HepG2 (cell line): ENCODE results near the gene LHX5. TPM values are rescaled to one million over a fixed set of nuclear protein-coding genes. Genes with fewer than 3 reads are reported as not detected.

Experiments
- AHR ChIP-seq: IDR thresholded peaks from 2 replicates; pipeline ENCODE4 v1.6.1; 2018; ENCODE audit warnings: missing genetic modification reagents, missing compliant biosample characterization
- EHMT2 ChIP-seq: fragments of 200-600 bp; sonication (generic); IDR thresholded peaks from 2 replicates; pipeline ENCODE4 v1.7.0; 2017; ENCODE audit warnings: antibody characterized with exemption, low read depth, low read length, borderline replicate concordance
- ELF3 ChIP-seq: IDR thresholded peaks from 2 replicates; pipeline ENCODE4 v1.6.1; 2016; ENCODE audit warnings: missing genetic modification reagents, missing compliant biosample characterization
- GTF2F1 ChIP-seq: fragments of 150-350 bp; IDR thresholded peaks from 2 replicates; pipeline ENCODE4 v1.6.1; 2014; ENCODE audit warnings: low read length
- GTF3A ChIP-seq: sonication (generic); formaldehyde crosslinking; conservative IDR thresholded peaks from 2 replicates; pipeline ENCODE4 v1.4.0; 2020; ENCODE audit warnings: mild to moderate bottlenecking, missing genetic modification reagents
- HOXA5 ChIP-seq: sonication (generic); formaldehyde crosslinking; IDR thresholded peaks from 2 replicates; pipeline ENCODE4 v1.4.0; 2020; ENCODE audit warnings: missing genetic modification reagents
- KLF9 ChIP-seq: IDR thresholded peaks from 2 replicates; pipeline ENCODE4 v1.6.1; 2016; ENCODE audit warnings: low read depth
- NFIB ChIP-seq: sonication (generic); formaldehyde crosslinking; IDR thresholded peaks from 2 replicates; pipeline ENCODE4 v1.9.0; 2021; ENCODE audit warnings: missing genetic modification reagents, mild to moderate bottlenecking, borderline replicate concordance
- PATZ1 ChIP-seq: sonication (generic); formaldehyde crosslinking; IDR thresholded peaks from 2 replicates; pipeline ENCODE4 v1.4.0; 2020; ENCODE audit warnings: missing genetic modification reagents
- PTBP1 ChIP-seq: fragments of 200-400 bp; formaldehyde crosslinking; IDR thresholded peaks from 2 replicates; pipeline ENCODE4 v1.6.1; 2018; ENCODE audit warnings: low read length, low read depth; ENCODE audit not compliant: poor library complexity, severe bottlenecking
- RFXAP ChIP-seq: sonication (generic); formaldehyde crosslinking; IDR thresholded peaks from 2 replicates; pipeline ENCODE4 v1.4.0; 2020; ENCODE audit warnings: missing genetic modification reagents, borderline replicate concordance
- SALL2 ChIP-seq: sonication (generic); formaldehyde crosslinking; IDR thresholded peaks from 2 replicates; pipeline ENCODE4 v1.8.1; 2023; ENCODE audit warnings: mild to moderate bottlenecking, missing genetic modification reagents, inconsistent platforms
- TSC22D2 ChIP-seq: sonication (generic); formaldehyde crosslinking; IDR thresholded peaks from 2 replicates; pipeline ENCODE4 v1.5.1; 2020; ENCODE audit warnings: missing genetic modification reagents, mild to moderate bottlenecking, borderline replicate concordance
- XRCC5 ChIP-seq: fragments of 200-400 bp; formaldehyde crosslinking; optimal IDR thresholded peaks from 2 replicates; pipeline ENCODE3; 2017; ENCODE audit warnings: mild to moderate bottlenecking, low read length
- YEATS4 ChIP-seq: sonication (generic); formaldehyde crosslinking; IDR thresholded peaks from 2 replicates; pipeline ENCODE4 v1.4.0; 2020; ENCODE audit warnings: missing genetic modification reagents, borderline replicate concordance
- ZNF354B ChIP-seq: sonication (generic); formaldehyde crosslinking; IDR thresholded peaks from 2 replicates; pipeline ENCODE4 v1.8.0; 2022; ENCODE audit warnings: mild to moderate bottlenecking, missing genetic modification reagents
- ZNF367 ChIP-seq: sonication (generic); formaldehyde crosslinking; IDR thresholded peaks from 2 replicates; pipeline ENCODE4 v1.4.0; 2020; ENCODE audit warnings: missing genetic modification reagents, borderline replicate concordance
- ZNF639 ChIP-seq: conservative IDR thresholded peaks from 2 replicates; pipeline ENCODE4 v1.6.1; 2018; ENCODE audit warnings: missing genetic modification reagents
- ZNF672 ChIP-seq: sonication (generic); formaldehyde crosslinking; IDR thresholded peaks from 2 replicates; pipeline ENCODE4 v1.8.1; 2022; ENCODE audit warnings: missing genetic modification reagents
- ZSCAN12 ChIP-seq: sonication (generic); formaldehyde crosslinking; IDR thresholded peaks from 2 replicates; pipeline ENCODE4 v1.9.0; 2021; ENCODE audit warnings: mild to moderate bottlenecking, missing genetic modification reagents
- polyA plus RNA-seq, 8 experiments: library from polyadenylated mRNA; depleted of rRNA in 3 of 8; stranded (reverse) in 7 of 8; unstranded in 1 of 8; fragments of >200 nt; fragmentation: Illumina TruSeq in 4 of 8; extraction: Trizol in 4 of 8; gene quantifications; 2 replicates each; pipeline versions ENCODE4 v1.2.1 to v1.2.3, GENCODE V29; 2011 to 2016; ENCODE audit warnings: low read depth in 4 of 8, missing spikeins in 1 of 8, mixed read lengths in 1 of 8; ENCODE audit not compliant: insufficient read depth in 1 of 8
- total RNA-seq, 5 experiments: library from RNA; depleted of rRNA; stranded (reverse); fragments of >200 nt; fragmentation: Illumina TruSeq; extraction: Trizol; gene quantifications; 2 replicates each; pipeline ENCODE4 v1.2.3, GENCODE V29; 2016; ENCODE audit warnings: low read depth in 1 of 5
- TF ChIP-seq, protein P1 (sequence below): sonication (generic); formaldehyde crosslinking; IDR thresholded peaks from 2 replicates; pipeline ENCODE4 v1.5.1; 2020; ENCODE audit warnings: mild to moderate bottlenecking, missing genetic modification reagents, moderate library complexity
- TF ChIP-seq, protein P2 (sequence below): sonication (generic); formaldehyde crosslinking; IDR thresholded peaks from 2 replicates; pipeline ENCODE4 v1.4.0; 2020; ENCODE audit warnings: missing genetic modification reagents

Gene LHX5
- total and polyA plus RNA-seq, 2 of the 13 experiments (the other 11 are each of a cell fraction or from before 2014, with no cell fraction given) = not detected

- no peak; the same call in 1 of the 2 replicates for TF ChIP-seq ZNF672 (CRISPR knock-in tag)
- TF ChIP-seq KLF9 (CRISPR knock-in tag) = no peak
- TF ChIP-seq ZSCAN12 (CRISPR knock-in tag) = no peak
- TF ChIP-seq GTF2F1 = no peak
- TF ChIP-seq ZNF639 (CRISPR knock-in tag) = no peak
- TF ChIP-seq SALL2 = peak; percentile 40; the same call in 1 of the 2 replicates
- TF ChIP-seq PATZ1 (CRISPR knock-in tag) = peak; percentile 52
- TF ChIP-seq HOXA5 (CRISPR knock-in tag) = 0 out of 2 replicates have a peak, but pooled peaks have one; percentile 30
- TF ChIP-seq XRCC5 = no peak
- no peak for TF ChIP-seq ELF3 (CRISPR knock-in tag)
- TF ChIP-seq NFIB (CRISPR knock-in tag) = no peak
- no peak for TF ChIP-seq ZNF354B (CRISPR knock-in tag)
- TF ChIP-seq, protein P1, sequence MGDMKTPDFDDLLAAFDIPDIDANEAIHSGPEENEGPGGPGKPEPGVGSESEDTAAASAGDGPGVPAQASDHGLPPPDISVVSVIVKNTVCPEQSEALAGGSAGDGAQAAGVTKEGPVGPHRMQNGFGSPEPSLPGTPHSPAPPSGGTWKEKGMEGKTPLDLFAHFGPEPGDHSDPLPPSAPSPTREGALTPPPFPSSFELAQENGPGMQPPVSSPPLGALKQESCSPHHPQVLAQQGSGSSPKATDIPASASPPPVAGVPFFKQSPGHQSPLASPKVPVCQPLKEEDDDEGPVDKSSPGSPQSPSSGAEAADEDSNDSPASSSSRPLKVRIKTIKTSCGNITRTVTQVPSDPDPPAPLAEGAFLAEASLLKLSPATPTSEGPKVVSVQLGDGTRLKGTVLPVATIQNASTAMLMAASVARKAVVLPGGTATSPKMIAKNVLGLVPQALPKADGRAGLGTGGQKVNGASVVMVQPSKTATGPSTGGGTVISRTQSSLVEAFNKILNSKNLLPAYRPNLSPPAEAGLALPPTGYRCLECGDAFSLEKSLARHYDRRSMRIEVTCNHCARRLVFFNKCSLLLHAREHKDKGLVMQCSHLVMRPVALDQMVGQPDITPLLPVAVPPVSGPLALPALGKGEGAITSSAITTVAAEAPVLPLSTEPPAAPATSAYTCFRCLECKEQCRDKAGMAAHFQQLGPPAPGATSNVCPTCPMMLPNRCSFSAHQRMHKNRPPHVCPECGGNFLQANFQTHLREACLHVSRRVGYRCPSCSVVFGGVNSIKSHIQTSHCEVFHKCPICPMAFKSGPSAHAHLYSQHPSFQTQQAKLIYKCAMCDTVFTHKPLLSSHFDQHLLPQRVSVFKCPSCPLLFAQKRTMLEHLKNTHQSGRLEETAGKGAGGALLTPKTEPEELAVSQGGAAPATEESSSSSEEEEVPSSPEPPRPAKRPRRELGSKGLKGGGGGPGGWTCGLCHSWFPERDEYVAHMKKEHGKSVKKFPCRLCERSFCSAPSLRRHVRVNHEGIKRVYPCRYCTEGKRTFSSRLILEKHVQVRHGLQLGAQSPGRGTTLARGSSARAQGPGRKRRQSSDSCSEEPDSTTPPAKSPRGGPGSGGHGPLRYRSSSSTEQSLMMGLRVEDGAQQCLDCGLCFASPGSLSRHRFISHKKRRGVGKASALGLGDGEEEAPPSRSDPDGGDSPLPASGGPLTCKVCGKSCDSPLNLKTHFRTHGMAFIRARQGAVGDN (CRISPR knock-in tag) = peak; percentile 79
- no peak for TF ChIP-seq PTBP1
- no peak for TF ChIP-seq AHR (CRISPR knock-in tag)
- 0 out of 2 replicates have a peak, but pooled peaks have one; percentile 11 for TF ChIP-seq RFXAP (CRISPR knock-in tag)
- TF ChIP-seq, protein P2, sequence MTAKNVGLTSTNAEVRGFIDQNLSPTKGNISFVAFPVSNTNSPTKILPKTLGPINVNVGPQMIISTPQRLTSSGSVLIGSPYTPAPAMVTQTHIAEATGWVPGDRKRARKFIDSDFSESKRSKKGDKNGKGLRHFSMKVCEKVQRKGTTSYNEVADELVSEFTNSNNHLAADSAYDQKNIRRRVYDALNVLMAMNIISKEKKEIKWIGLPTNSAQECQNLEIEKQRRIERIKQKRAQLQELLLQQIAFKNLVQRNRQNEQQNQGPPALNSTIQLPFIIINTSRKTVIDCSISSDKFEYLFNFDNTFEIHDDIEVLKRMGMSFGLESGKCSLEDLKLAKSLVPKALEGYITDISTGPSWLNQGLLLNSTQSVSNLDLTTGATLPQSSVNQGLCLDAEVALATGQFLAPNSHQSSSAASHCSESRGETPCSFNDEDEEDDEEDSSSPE = peak; percentile 26; the same call in 1 of the 2 replicates
- no peak for TF ChIP-seq TSC22D2 (CRISPR knock-in tag)
- no peak for TF ChIP-seq GTF3A (CRISPR knock-in tag)
- TF ChIP-seq EHMT2 = no peak; the same call in 1 of the 2 replicates
- no peak for TF ChIP-seq ZNF367 (CRISPR knock-in tag)
- 0 out of 2 replicates have a peak, but pooled peaks have one; percentile 17 for TF ChIP-seq YEATS4
These were observed 53.3 kb downstream of the LHX5 start (continued) for GRCh38 chr12:113418213-113418879.
